GM12878 (cell line): ENCODE measurements around the gene AP4E1. TPM values are rescaled to one million over a fixed set of nuclear protein-coding genes. Genes with fewer than 3 reads are reported as not detected.

ENCODE experiments used
- ATAC-seq: fragments of 200-7000 bp; cut with Tn5 transposase; 3 replicates; pipeline ENCODE4 v1.9.1; 2020; ENCODE audit warnings: mild to moderate bottlenecking, moderate library complexity
- BruUV-seq: library from RNA; stranded (reverse); fragments of 400-500 nt; replicated peaks from 2 replicates; lab custom pipeline; 2021; lab: Mats Ljungman, UMichigan
- CTCF ChIA-PET: fragments of 300-600 bp; sonication (Branson Sonifier 250); formaldehyde crosslinking; extraction: SDS; loops from one replicate; lab custom pipeline; 2021; ENCODE audit warnings: inconsistent platforms; lab: Yijun Ruan, JAX
- POLR2A ChIA-PET: fragments of 350-600 bp; formaldehyde crosslinking; extraction: SDS; loops from one replicate; lab custom pipeline; 2021; ENCODE audit warnings: inconsistent platforms; lab: Charles Lee
- RAD21 ChIA-PET: fragments of 300-600 bp; sonication (Branson Sonifier 250); formaldehyde crosslinking; loops from one replicate; lab custom pipeline; 2023; ENCODE audit warnings: antibody characterized with exemption; ENCODE audit not compliant: unreplicated experiment; lab: Charles Lee
- SMC1A ChIA-PET: fragments of 300-600 bp; sonication (Branson Sonifier 250); formaldehyde crosslinking; loops from one replicate; lab custom pipeline; 2023; ENCODE audit not compliant: unreplicated experiment, uncharacterized antibody; lab: Charles Lee
- DNase-seq: peaks from one replicate; pipeline ENCODE4 v3.0.0-alpha.2; 2011; ENCODE audit warnings: low read depth, low spot score
- FAIRE-seq: peaks from 3 replicates; lab custom pipeline; 2011; peaks lifted over from hg19 to GRCh38; lab: Jason Lieb, UNC
- H2AFZ ChIP-seq: 2 replicates; pipeline ENCODE4 v1.6.0; 2011; ENCODE audit warnings: low read depth, low read length, control low read depth; ENCODE audit not compliant: control insufficient read depth
- H3K27ac ChIP-seq: 2 replicates; pipeline ENCODE4 v1.5.1; 2011; ENCODE audit warnings: control low read depth; ENCODE audit not compliant: control insufficient read depth, insufficient read depth
- H3K27me3 ChIP-seq, 2 experiments: replicated peaks in 1 of 2; 2 replicates each; pipeline versions ENCODE4 v1.6.0 to v1.6.1; 2011; ENCODE audit warnings: low read length in 1 of 2; ENCODE audit not compliant: control insufficient read depth in 2 of 2, insufficient read depth in 2 of 2
- H3K36me3 ChIP-seq, 2 experiments: 2 replicates each; pipeline ENCODE4 v1.5.1; 2011; ENCODE audit warnings: low read length in 1 of 2; ENCODE audit not compliant: control insufficient read depth in 2 of 2, insufficient read depth in 2 of 2
- H3K4me1 ChIP-seq: 2 replicates; pipeline ENCODE4 v1.6.1; 2011; ENCODE audit warnings: mild to moderate bottlenecking, low read length, moderate library complexity, mixed read lengths; ENCODE audit not compliant: control insufficient read depth, insufficient read depth
- H3K4me2 ChIP-seq: 2 replicates; pipeline ENCODE4 v1.6.0; 2011; ENCODE audit warnings: control low read depth; ENCODE audit not compliant: control insufficient read depth, insufficient read depth
- H3K4me3 ChIP-seq: fragments of 200-600 bp; sonication (generic); 2 replicates; pipeline ENCODE4 v1.5.1; 2016
- H3K79me2 ChIP-seq: 2 replicates; pipeline ENCODE4 v1.6.0; 2011; ENCODE audit warnings: low read length; ENCODE audit not compliant: control insufficient read depth, insufficient read depth
- H3K9ac ChIP-seq: 2 replicates; pipeline ENCODE4 v1.8.0; 2011; ENCODE audit warnings: low read length, control low read depth, mixed read lengths; ENCODE audit not compliant: control insufficient read depth, insufficient read depth
- H3K9me3 ChIP-seq: replicated peaks from 3 replicates; pipeline ENCODE4 v1.5.1; 2011; ENCODE audit warnings: mild to moderate bottlenecking, low read length; ENCODE audit not compliant: control insufficient read depth, insufficient read depth
- H4K20me1 ChIP-seq: 2 replicates; pipeline ENCODE4 v1.6.0; 2011; ENCODE audit not compliant: control insufficient read depth, insufficient read depth
- ASH2L ChIP-seq: fragments of 300-600, 200-600 bp; sonication (generic); IDR thresholded peaks from 2 replicates; pipeline ENCODE4 v1.6.1; 2017; ENCODE audit warnings: low read depth, mild to moderate bottlenecking, borderline replicate concordance
- CBFB ChIP-seq: IDR thresholded peaks from 2 replicates; pipeline ENCODE4 v1.6.1; 2016; ENCODE audit warnings: antibody characterized with exemption, low read depth
- E4F1 ChIP-seq: fragments of 450-650 bp; IDR thresholded peaks from 2 replicates; pipeline ENCODE4 v1.6.1; 2018; ENCODE audit warnings: borderline replicate concordance, mild to moderate bottlenecking; ENCODE audit not compliant: partially characterized antibody
- EGR1 ChIP-seq, 2 experiments: IDR thresholded peaks; 1 replicate in 1 of 2; 2 replicates in 1 of 2; pipeline ENCODE4 v1.6.1; 2011 to 2012; ENCODE audit warnings: low read depth in 2 of 2, low read length in 2 of 2, borderline replicate concordance in 1 of 2, mild to moderate bottlenecking in 1 of 2, moderate library complexity in 1 of 2
- FOXM1 ChIP-seq: IDR thresholded peaks from 2 replicates; pipeline ENCODE4 v1.6.1; 2012; ENCODE audit warnings: low read depth, mild to moderate bottlenecking, inconsistent platforms, low read length, moderate library complexity
- IKZF2 ChIP-seq, 2 experiments: fragments of 450-650 bp; IDR thresholded peaks; 2 replicates each; pipeline ENCODE4 v1.6.1; 2017; ENCODE audit warnings: mild to moderate bottlenecking in 2 of 2, moderate library complexity in 2 of 2
- IRF3 ChIP-seq: fragments of 450-650 bp; IDR thresholded peaks from 2 replicates; pipeline ENCODE4 v1.6.1; 2014; ENCODE audit warnings: mild to moderate bottlenecking
- NBN ChIP-seq: fragments of 450-650 bp; IDR thresholded peaks from 2 replicates; pipeline ENCODE4 v1.6.1; 2016
- RBBP5 ChIP-seq: fragments of 200-600 bp; sonication (generic); conservative IDR thresholded peaks from 2 replicates; pipeline ENCODE4 v1.6.1; 2016
- RUNX3 ChIP-seq: IDR thresholded peaks from 2 replicates; pipeline ENCODE4 v1.6.1; 2012; ENCODE audit warnings: low read length, inconsistent platforms
- WGBS: methylation state at CpG from one replicate; pipeline ENCODE4 v1.1.6; 2016; ENCODE audit warnings: low lambda C conversion rate; ENCODE audit not compliant: insufficient replicate concordance, insufficient coverage; ENCODE audit errors: missing lambda C conversion rate; 5-methylcytosine and 5-hydroxymethylcytosine counted together
- in situ Hi-C: fragments of 300-500 bp; cut with MboI; formaldehyde crosslinking; loops from 9 replicates; pipeline ENCODE4 v1.14.3; 2018; ENCODE audit warnings: mixed read lengths
- intact Hi-C: fragments of 100-400 bp; cut with micrococcal nuclease; formaldehyde crosslinking; loops from one replicate; pipeline ENCODE4 v1.14.2; 2022; ENCODE audit not compliant: unreplicated experiment
- polyA plus RNA-seq, 11 experiments: library from polyadenylated mRNA; depleted of rRNA in 4 of 11; unstranded in 6 of 11; stranded (reverse) in 5 of 11; fragments of >200 nt; fragmentation: Nextera tagmentation in 4 of 11; fragmentation: Illumina TruSeq in 1 of 11; extraction: Ambion mirVana in 4 of 11; extraction: Trizol in 1 of 11; gene quantifications; 1 replicate in 1 of 11; 2 replicates in 10 of 11; pipeline versions ENCODE4 v1.2.1 to v1.2.3, GENCODE V29; 2011 to 2016; ENCODE audit warnings: inconsistent platforms in 2 of 11, missing spikeins in 2 of 11, low read depth in 1 of 11
- total RNA-seq, 4 experiments: library from RNA; depleted of rRNA in 3 of 4; stranded (reverse); fragments of >200 nt in 3 of 4; fragmentation: Illumina TruSeq in 1 of 4; extraction: Trizol in 1 of 4; gene quantifications; 2 replicates each; pipeline versions ENCODE4 v1.2.1 to v1.2.3, GENCODE V29; 2013 to 2021

The AP4E1 gene
- total and polyA plus RNA-seq, 10 of the 15 experiments (the other 5 are each of a cell fraction or from before 2014, with no cell fraction given) = 1.2 to 11.4 (median 6.7) TPM

GRCh38 chr15:50905055-50905454 lies 3.4 kb upstream of the AP4E1 start:
- WGBS = 88% methylated on average over 4 of the region's 4 CpGs
- H3K4me2 ChIP-seq = no peak overlapping the region
- no peak for TF ChIP-seq FOXM1
- ChIA-PET RAD21 (interaction anchor here (1.3 to 2.7 kb wide), 2 partner anchors 19 to 162 kb away, joined by 3 to 12 read pairs; no protein-coding TSS in a partner anchor), CTCF (interaction anchor here (1.0 to 4.0 kb wide), 6 partner anchors 15 to 30 kb away, joined by 3 to 27 read pairs (median 5); no protein-coding TSS in a partner anchor), POLR2A (interaction anchor here (0.5 kb wide), 1 partner anchor 161 kb away, joined by 3 read pairs; no protein-coding TSS in a partner anchor), SMC1A (interaction anchor here (0.6 to 4.3 kb wide), 5 partner anchors 19 to 516 kb away, joined by 3 to 33 read pairs (median 4); no protein-coding TSS in a partner anchor)
- intact Hi-C loops (loop anchor here (5.0 to 10.0 kb wide), 2 partner anchors 548 to 730 kb away; partner anchors contain the start of gene GABPB1), in situ Hi-C loops (loop anchor here (5.0 to 10.0 kb wide), 2 partner anchors 228 to 550 kb away; partner anchors contain the start of gene GABPB1)
- ATAC-seq = no peak
- H3K9me3 ChIP-seq = no peaks in the 10 kb centered on the region; the same call in 2 of the 3 replicates
- no peak for DNase-seq
- FAIRE-seq = no peak
- no peak overlapping the region for H3K4me3 ChIP-seq
- H3K36me3 ChIP-seq = no peaks in the 10 kb centered on the region
- H3K27ac ChIP-seq = no peak overlapping the region
- no peaks in the 10 kb centered on the region for H3K27me3 ChIP-seq
- H2AFZ ChIP-seq = no peak overlapping the region
- H3K4me1 ChIP-seq = no peaks in the 10 kb centered on the region; the same call in 1 of the 2 replicates
- no TSS peak for BruUV-seq
- no peaks in the 10 kb centered on the region for H4K20me1 ChIP-seq
- no peak overlapping the region for H3K9ac ChIP-seq
- H3K79me2 ChIP-seq = peaks cover 16% of the 10 kb centered on the region

DNA sequence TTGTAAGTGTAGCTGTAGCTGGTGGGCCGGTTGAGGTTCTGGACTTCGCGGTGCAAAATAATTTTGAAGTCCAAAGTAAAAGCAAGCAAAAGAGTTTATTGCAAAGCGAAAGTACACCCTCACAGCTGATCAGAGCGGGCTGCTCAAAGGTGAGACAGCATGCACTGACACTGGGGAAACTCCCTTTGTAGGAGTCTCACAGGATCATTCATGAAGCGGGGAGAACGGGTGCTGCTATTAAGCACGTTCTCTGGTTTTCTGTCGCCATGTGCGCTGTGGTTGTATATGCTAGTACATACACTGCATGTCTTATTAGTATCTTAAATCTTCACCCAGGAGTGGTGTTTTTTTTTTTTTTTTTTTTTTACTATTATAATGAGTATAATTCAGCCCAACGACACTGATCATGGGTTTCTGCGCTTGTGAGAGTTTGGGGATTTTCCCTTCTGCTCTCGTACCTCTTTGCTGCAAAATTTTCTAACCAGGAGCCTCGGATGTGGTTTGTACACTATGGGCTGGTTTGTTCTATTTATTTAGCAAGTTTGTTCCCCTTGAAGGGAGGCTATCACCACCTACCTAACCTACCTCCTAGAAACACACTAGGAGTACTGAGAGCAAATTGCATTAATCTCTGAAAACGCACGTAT lies 1.4 kb upstream of the AP4E1 start:
- 1% methylated on average over 16 of the region's 16 CpGs for WGBS
- ChIA-PET POLR2A (interaction anchor here (1.0 to 1.4 kb wide), 4 partner anchors 9 to 28 kb away, joined by 3 to 5 read pairs (median 4); no protein-coding TSS in a partner anchor), RAD21 (interaction anchor here (0.7 to 2.7 kb wide), 5 partner anchors 18 to 33 kb away, joined by 3 to 25 read pairs (median 7); no protein-coding TSS in a partner anchor), CTCF (interaction anchor here (0.6 to 4.0 kb wide), 7 partner anchors 11 to 231 kb away, joined by 3 to 27 read pairs (median 7); no protein-coding TSS in a partner anchor), SMC1A (interaction anchor here (0.7 to 4.3 kb wide), 11 partner anchors 10 to 856 kb away, joined by 3 to 33 read pairs (median 3); no protein-coding TSS in a partner anchor)
- Histone ChIP-seq H2AFZ (peak overlapping the region; percentile 95), H3K9ac (peak overlapping the region; percentile 98), H3K36me3 (no peaks in the 10 kb centered on the region), H3K27ac (peak overlapping the region; percentile 90), H3K27me3 (no peaks in the 10 kb centered on the region), H3K4me2 (peak overlapping the region; percentile 86), H3K79me2 (peaks cover 20% of the 10 kb centered on the region), H3K9me3 (no peaks in the 10 kb centered on the region; the same call in 2 of the 3 replicates), H3K4me1 (no peaks in the 10 kb centered on the region; the same call in 1 of the 2 replicates), H3K4me3 (peak overlapping the region; percentile 99), H4K20me1 (no peaks in the 10 kb centered on the region)
- peak; percentile 75 for ATAC-seq
- FAIRE-seq = peak; percentile 95
- in situ Hi-C loops = loop anchor here (5.0 to 10.0 kb wide), 2 partner anchors 230 to 552 kb away; partner anchors contain the start of gene GABPB1
- BruUV-seq = no TSS peak
- intact Hi-C loops = loop anchor here (1.0 to 10.0 kb wide), 5 partner anchors 22 to 732 kb away; partner anchors contain the start of genes GABPB1 and SPPL2A
- peak; percentile 86 for DNase-seq
- TF ChIP-seq IKZF2 (IDR thresholded peaks at IDR 0.05) (peak; percentile 57 to 73; a peak in 2 of 4 replicates), EGR1 (IDR thresholded peaks at IDR 0.05; ENCODE audit: borderline replicate concordance in 1 of 2, low read depth in 2 of 2, low read length in 2 of 2) (0 out of 3 replicates have a peak, but pooled peaks of 1 of the 2 experiments have one; percentile 21), IRF3 (no peak; the same call in 1 of the 2 replicates), RUNX3 (peak; percentile 86), E4F1 (peak; percentile 14), CBFB (peak; percentile 78; the same call in 1 of the 2 replicates), RBBP5 (peak; percentile 66), NBN (peak; percentile 97), ASH2L (peak; percentile 77; the same call in 1 of the 2 replicates)
